Activated B cell treated with CpG ODN at 0.5 μM for 24 hours (primary cell): ENCODE data around the gene CD84. TPM values are rescaled to one million over a fixed set of nuclear protein-coding genes. Genes with fewer than 3 reads are reported as not detected.

Experiments used
- ATAC-seq: fragments of 200-7000 bp; cut with Tn5 transposase; one replicate; pipeline ENCODE4 v1.10.0; 2021; ENCODE audit warnings: low read depth, mild to moderate bottlenecking, moderate library complexity
- CTCF ChIA-PET: fragments of 350-600 bp; sonication (Branson Sonifier 250); formaldehyde crosslinking; loops from one replicate; lab custom pipeline; 2021; ENCODE audit warnings: antibody characterized with exemption; lab: Charles Lee
- POLR2A ChIA-PET: fragments of 350-600 bp; sonication (Branson Sonifier 250); formaldehyde crosslinking; loops from one replicate; lab custom pipeline; 2021; ENCODE audit warnings: antibody characterized with exemption; lab: Charles Lee
- DNase-seq: peaks from one replicate; pipeline ENCODE4 v3.0.0; 2022
- H3K27ac Mint-ChIP-seq: one replicate; pipeline ENCODE4 v1.8.0; 2020; ENCODE audit warnings: mixed read lengths
- H3K27me3 Mint-ChIP-seq: one replicate; pipeline ENCODE4 v1.8.0; 2021; ENCODE audit warnings: mixed read lengths
- H3K36me3 Mint-ChIP-seq: one replicate; pipeline ENCODE4 v1.8.0; 2021; ENCODE audit warnings: low read depth, mixed read lengths
- H3K4me1 Mint-ChIP-seq: one replicate; pipeline ENCODE4 v1.8.0; 2021; ENCODE audit warnings: mixed read lengths
- H3K4me3 Mint-ChIP-seq: one replicate; pipeline ENCODE4 v1.8.0; 2020; ENCODE audit warnings: mild to moderate bottlenecking, mixed read lengths
- H3K9me3 Mint-ChIP-seq: one replicate; pipeline ENCODE4 v1.8.0; 2020; ENCODE audit warnings: mixed read lengths
- CTCF ChIP-seq: fragments of 200-600 bp; IDR thresholded peaks from one replicate; pipeline ENCODE4 v1.8.0; 2022; ENCODE audit warnings: antibody characterized with exemption, mild to moderate bottlenecking
- intact Hi-C: fragments of 100-400 bp; cut with micrococcal nuclease; formaldehyde crosslinking; loops from one replicate; pipeline ENCODE4 v1.15.1; 2024
- total RNA-seq: library from RNA; stranded (reverse); gene quantifications from 2 replicates; pipeline ENCODE4 v1.2.3, GENCODE V29; 2022

Gene CD84
- total RNA-seq, 1 donor from 2014 or later: 65.5 TPM

GRCh38 chr1:160546942-160547341 lies 32.4 kb downstream of the CD84 start:
- TF ChIP-seq CTCF: no peak
- ATAC-seq: no peak
- peak overlapping the region; percentile 32 for H3K4me3 Mint-ChIP-seq
- H3K36me3 Mint-ChIP-seq: peaks cover 50% of the 10 kb centered on the region
- no peaks in the 10 kb centered on the region for H3K27me3 Mint-ChIP-seq
- no peaks in the 10 kb centered on the region for H3K9me3 Mint-ChIP-seq
- no peak for DNase-seq
- ChIA-PET CTCF (interaction anchor here (0.6 to 7.8 kb wide), 6 partner anchors 15 to 118 kb away, joined by 3 to 52 read pairs (median 4); partner anchors contain the start of gene CD84), POLR2A (interaction anchor here (0.9 to 7.7 kb wide), 6 partner anchors 9 to 94 kb away, joined by 3 to 56 read pairs (median 5); partner anchors contain the start of gene CD84)
- peaks cover 88% of the 10 kb centered on the region for H3K4me1 Mint-ChIP-seq
- H3K27ac Mint-ChIP-seq: peak overlapping the region; percentile 90
- intact Hi-C loops: no loop called here

- POLR2A ChIA-PET: interaction anchor here (0.7 to 2.1 kb wide), 7 partner anchors 33 to 114 kb away, joined by 3 to 7 read pairs (median 5); no protein-coding TSS in a partner anchor
- CTCF ChIA-PET: interaction anchor here (0.8 to 3.1 kb wide), 15 partner anchors 10 to 198 kb away, joined by 3 to 29 read pairs (median 6); partner anchors contain the start of gene SLAMF6
- Mint-ChIP-seq H3K4me1 (peaks cover 88% of the 10 kb centered on the region), H3K4me3 (peak overlapping the region; percentile 15), H3K9me3 (no peaks in the 10 kb centered on the region), H3K36me3 (peaks cover 44% of the 10 kb centered on the region), H3K27me3 (no peaks in the 10 kb centered on the region), H3K27ac (peak overlapping the region; percentile 83)
- DNase-seq: no peak
- intact Hi-C loops: loop anchor here (1.0 to 2.0 kb wide), 4 partner anchors 10 to 116 kb away; no protein-coding TSS in a partner anchor
- TF ChIP-seq CTCF: no peak
- peak; percentile 9 for ATAC-seq
Measured at GRCh38 chr1:160544647-160545046, 34.6 kb downstream of the CD84 start.

DNA sequence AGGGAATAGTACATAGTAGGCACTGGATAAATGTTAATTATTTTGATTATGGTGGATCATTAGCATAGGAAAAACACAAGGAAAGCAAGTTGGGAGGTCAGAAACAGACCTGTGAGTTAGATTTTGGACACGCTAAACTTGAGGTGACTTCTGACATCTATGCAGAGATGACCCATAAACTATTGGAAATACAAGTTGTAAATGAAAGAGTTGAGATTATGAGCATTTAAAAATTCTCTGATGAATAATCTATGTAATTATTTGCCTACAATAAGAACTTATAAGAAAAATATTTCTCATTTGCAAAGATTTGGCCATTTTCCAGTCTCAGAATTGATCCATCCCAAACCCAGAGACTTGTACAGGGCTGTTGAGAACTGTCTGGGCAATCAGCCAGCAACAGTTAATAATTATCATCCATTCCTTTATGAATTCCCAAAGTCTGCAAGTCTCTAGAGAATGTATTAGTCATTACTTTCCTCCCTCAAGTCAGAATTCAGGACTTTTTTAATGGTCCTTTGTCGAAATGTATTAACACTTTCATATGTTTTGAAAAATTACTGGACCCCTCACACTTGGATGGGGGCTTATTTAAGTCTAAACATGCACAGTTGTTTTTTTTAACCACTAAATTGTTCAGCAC lies 36.9 kb downstream of the CD84 start:
- H3K4me1 Mint-ChIP-seq: peaks cover 77% of the 10 kb centered on the region
- no peaks in the 10 kb centered on the region for H3K27me3 Mint-ChIP-seq
- H3K36me3 Mint-ChIP-seq: peaks cover 28% of the 10 kb centered on the region
- DNase-seq (no peak), ATAC-seq (no peak)
- no peak overlapping the region for H3K4me3 Mint-ChIP-seq
- ChIA-PET POLR2A (interaction anchor here (0.6 to 1.1 kb wide), 2 partner anchors 53 to 82 kb away, joined by 3 read pairs; no protein-coding TSS in a partner anchor), CTCF (interaction anchor here (1.2 to 2.7 kb wide), 2 partner anchors 55 to 64 kb away, joined by 3 to 29 read pairs; no protein-coding TSS in a partner anchor)
- H3K9me3 Mint-ChIP-seq: no peaks in the 10 kb centered on the region
- no peak for TF ChIP-seq CTCF
- intact Hi-C loops: no loop called here
- H3K27ac Mint-ChIP-seq: peak overlapping the region; percentile 96

- Mint-ChIP-seq H3K4me3 (no peak overlapping the region), H3K27ac (peak overlapping the region; percentile 96), H3K27me3 (no peaks in the 10 kb centered on the region), H3K9me3 (no peaks in the 10 kb centered on the region), H3K36me3 (peaks cover 23% of the 10 kb centered on the region), H3K4me1 (peaks cover 70% of the 10 kb centered on the region)
- no peak for DNase-seq
- CTCF ChIA-PET: interaction anchor here (1.5 to 3.0 kb wide), 4 partner anchors 8 to 197 kb away, joined by 4 to 28 read pairs (median 10); no protein-coding TSS in a partner anchor
- no peak for ATAC-seq
- intact Hi-C loops: loop anchor here (2.0 kb wide), 1 partner anchor 37 kb away; the partner anchor contains the start of gene CD84
- TF ChIP-seq CTCF: no peak
- POLR2A ChIA-PET: interaction anchor here (0.7 to 2.9 kb wide), 5 partner anchors 7 to 110 kb away, joined by 3 to 24 read pairs (median 6); no protein-coding TSS in a partner anchor
Measured at GRCh38 chr1:160541622-160542302, 37.5 kb downstream of the CD84 start.
